ENCODE results near the gene YAP1.

GRCh38 chr11:102239448-102239847 is 129.2 kb downstream of the YAP1 start:
- TF ChIP-seq CTCF (IDR thresholded peaks at IDR 0.05) (no peak), POLR2A (IDR thresholded peaks at IDR 0.05) (no peak)

Measured in uterus (tissue), 2 donors.